Measurements from ENCODE around the gene C1orf167. TPM values are rescaled to one million over a fixed set of nuclear protein-coding genes. Genes with fewer than 3 reads are reported as not detected.

The C1orf167 gene, protein sequence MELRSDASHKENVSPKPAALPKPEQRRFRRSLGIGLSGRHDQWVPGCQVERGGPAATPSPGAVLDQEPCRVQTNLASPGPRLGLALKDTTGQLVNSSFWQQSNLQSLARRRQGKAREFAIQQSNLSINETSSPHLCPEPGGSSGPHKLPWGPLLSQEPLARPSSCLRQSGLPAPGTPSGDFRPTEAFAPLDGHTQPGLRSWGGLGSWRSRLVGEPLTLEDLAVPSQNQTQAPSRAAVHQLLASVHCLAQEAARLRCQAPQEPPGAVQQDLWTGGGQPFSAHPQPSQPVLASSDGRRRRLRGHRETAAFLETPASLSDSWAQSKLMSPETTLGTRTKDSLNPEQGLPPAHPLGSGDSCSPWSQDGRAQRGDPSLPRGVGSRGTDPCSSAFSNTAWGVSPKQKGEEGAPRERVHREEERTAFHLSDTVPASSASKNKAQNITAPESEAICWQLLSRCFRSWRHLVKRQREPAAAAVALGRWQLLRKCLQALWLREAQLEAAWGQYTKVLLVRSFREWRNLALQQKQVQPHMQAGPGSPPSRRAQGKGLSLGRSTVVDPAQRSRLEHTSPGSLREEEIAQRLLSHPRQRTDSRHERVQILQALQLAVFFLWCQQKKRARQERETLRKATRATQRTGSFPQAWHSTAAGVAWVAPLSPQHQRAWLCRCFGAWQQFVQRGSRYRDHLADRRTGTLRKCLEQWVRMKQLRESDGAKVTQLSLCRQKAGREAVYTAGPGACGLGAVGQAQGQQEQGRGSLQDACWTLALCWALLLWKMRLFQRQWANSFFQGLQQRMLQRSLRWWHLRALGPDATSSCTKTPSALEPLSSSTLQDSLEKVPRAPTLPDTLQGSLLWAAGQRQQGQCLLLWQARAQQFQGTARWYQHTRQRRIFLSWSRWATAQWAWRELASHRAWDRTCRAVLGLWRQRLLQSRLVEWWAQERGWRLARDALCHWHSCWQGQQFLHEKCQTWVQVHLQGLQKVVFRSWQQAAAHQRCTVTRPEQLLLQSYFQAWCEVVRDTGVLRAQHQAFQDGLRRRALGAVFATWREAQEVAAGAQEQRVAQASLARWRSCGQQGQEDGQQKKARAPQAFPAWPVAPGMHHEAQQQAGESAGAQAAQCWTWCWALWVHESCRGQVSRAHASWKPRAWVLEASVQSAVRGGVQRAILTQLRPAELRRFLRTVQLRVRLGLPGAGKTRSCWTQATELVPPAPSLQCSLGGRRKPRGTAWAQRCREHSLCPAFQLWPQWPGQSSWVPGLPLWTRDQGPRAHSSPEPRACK (N-terminal part only)
- polyA plus RNA-seq (ENCODE audit: insufficient read length), result 12.1 TPM

DNA sequence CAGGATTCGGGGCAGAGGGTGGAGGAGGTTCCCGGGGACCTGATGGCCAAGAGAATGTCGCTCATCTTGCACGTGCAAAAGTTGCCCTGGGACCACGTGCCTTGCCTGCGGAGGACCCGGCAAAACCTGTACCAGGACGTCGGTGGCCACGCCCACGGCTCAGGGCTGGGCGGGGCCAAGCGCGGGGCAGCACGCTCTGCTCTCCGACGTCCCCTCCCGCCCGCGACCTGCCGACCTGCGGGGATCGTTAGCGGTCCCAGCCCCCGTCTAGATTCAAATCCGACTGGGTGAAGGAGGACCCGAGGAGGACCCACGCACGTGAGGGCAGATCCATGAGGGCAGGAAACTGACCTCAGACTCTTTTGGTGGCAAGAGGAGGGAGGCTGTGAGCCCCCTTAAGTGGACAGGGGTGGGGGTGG is at the start of gene C1orf167:
Gene C1orf167, plus strand, starts transcription at position 206 of the 419 bp plus-strand sequence. CDS start 2,208 bp downstream, outside the sequence.
- DNase-seq (ENCODE audit: low read depth), result no peak

DNA sequence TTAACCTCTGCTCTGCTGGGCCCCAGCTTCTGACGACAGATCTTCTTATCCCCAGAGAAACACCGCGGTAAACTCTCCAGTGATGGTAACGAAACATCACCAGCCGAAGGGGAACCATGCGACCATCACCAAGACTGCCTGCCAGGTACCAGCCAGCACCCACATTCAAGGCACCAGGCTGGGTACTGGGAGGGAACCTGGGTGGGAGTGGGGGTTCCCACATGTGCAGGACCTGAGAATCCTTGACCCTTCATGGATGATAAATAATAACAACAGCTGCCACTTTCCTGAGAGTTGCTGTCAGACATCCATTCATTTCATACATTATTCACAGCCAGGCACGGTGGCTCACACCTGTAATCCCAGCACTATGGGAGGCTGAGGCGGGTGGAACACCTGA is 49.7 kb upstream of the C1orf167 start:
- DNase-seq (ENCODE audit: low read depth), result no peak

DNA sequence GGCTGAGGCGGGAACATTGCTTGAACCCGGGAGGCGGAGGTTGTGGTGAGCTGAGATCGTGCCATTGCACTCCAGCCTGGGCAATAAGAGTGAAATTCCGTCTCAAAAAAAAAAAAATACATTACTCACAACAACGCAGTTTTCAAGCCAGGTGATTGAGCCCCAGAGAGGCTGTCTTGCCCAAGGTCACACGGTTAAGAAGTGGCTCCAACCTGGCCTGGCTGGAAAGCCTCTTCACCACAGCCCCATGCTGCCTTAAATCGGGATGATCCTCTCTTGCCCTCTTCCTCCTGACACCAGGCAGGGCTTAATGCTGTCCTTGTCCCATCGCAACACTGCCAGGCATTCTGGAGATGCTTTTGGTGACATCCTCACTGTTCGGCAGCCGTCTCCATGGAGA is 48.9 kb upstream of the C1orf167 start:
- no peak for DNase-seq (ENCODE audit: low read depth)

DNA sequence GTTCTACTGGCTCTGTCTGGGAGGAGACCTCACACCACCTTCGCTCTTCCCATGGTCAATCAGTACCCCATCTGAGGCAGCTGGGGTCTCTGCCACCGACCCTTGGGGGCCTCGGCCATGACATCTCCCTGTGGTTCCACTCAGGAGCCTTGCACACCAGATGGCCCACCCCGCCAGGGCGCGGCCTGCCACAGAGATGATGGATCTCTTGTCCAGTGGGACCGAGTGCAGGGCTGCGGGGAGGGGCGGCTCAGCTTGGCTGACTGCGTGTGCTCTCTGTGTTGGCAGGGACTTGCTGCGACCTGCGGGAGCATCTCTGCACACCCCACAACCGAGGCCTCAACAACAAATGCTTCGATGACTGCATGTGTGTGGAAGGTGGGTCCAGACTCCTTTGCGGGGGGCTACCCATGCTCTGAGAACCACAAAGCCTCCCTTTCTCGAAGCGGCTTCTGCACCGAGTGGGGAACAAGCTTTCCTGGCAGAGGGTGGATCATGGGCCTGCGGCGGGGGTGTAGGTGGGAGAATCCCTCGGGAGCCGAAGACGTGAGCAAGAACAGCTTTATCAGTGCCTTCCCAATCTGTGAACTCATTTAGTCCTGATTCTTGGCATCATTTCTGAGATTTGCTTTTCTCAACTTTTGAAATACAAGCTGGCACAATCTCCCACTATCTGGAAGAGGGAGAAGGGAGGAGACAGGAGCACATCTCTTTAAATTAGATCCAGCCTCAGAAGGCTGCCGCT is 47.0 kb upstream of the C1orf167 start:
- no peak for DNase-seq (ENCODE audit: low read depth)

DNA sequence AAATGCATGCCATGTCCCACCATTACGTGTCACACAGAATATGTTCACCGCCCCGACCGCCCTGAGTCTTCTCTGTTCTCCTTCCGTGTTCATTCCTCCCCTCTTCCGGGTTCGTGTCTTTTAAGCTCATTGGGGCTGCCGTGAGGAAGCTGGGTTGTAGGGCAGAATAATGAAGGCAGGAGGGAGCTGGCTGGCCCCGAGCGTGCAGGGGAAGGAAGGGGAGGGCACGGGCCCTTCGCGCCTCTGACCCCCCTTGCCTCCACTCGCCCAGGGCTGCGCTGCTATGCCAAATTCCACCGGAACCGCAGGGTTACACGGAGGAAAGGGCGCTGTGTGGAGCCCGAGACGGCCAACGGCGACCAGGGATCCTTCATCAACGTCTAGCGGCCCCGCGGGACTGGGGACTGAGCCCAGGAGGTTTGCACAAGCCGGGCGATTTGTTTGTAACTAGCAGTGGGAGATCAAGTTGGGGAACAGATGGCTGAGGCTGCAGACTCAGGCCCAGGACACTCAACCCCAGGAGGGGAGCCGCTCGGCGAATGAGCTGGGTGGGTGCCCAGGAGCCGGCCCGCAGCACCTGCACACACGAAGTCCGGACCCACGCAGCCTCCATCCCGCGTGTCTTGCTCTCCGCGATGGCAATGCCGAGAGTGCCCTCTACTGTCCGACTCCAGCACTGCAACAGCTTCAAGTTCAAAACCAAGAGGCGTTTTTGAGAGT is 42.5 kb upstream of the C1orf167 start:
- DNase-seq (ENCODE audit: low read depth), result no peak

DNA sequence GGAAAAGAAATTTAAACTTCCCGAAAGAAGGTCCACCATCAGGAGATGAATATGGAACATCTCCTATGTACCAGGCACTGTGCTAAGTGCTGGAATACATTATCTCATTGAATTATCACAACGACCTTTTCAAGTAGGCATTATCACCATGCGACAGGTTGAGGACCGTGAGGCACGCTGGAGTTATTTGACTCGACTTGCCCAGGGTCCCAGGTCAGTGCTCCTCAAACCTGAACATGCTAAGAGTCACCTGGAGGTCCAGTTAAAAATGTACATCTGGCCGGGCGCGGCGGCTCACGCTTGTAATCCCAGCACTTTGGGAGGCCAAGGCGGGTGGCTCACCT is 42.0 kb upstream of the C1orf167 start:
- no peak for DNase-seq (ENCODE audit: low read depth)

DNA sequence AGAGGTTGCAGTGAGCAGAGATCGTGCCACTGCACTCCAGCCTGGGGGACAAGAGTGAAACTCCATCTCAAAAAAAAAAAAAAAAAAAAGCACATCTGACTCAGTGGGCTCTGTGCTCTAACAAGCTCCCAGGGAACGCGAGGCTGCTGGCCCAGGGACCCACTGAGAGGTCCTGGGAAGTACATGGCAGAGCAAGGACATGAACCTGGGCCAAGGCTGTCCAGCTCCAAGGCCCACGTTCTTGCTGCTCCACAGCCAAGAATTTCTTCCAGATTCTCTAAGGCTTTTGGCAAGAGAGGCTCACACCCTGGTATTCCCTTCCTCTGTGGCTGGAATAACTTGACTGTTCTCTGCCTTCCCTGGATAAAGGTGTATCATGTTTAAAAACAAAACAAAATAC is 41.5 kb upstream of the C1orf167 start:
- DNase-seq (ENCODE audit: low read depth), result no peak

DNA sequence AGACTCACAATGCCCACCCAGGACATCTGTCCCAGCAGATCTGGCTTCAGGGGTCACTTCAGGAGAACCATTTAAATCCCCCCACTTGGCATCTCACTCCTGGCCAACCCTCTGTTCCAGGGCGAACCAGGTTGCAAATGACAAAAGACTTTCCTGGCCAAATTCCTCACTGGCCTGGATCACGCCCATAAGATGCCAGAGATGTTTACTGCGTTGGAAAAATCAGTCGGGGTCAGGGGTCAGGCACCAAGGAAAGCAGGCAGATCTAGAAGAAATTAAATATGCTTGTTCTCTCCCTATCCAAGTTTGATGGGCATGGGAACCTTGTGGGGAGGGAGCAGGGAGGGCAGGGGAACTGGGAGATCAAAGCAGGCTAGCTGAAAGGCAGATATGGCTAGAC is 40.7 kb upstream of the C1orf167 start:
- no peak for DNase-seq (ENCODE audit: low read depth)

DNA sequence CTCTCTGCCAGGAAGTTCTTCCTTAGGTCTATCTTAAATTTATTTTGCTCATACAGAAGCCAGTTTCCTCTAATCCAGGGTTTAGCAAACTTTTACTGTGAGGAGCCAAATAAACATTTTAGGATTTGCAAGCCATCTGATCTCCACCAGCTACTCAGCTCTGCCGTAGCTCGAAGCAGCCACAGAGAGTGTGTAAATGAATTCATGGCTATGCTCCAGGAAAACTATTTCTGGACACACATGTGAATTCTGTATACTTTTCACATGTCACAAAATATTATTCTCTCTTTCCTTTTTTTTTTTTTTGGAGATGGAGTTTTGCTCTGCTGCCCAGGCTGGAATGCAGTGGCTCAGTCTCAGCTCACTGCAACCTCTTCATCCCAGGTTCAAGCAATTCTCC is 39.5 kb upstream of the C1orf167 start:
- DNase-seq (ENCODE audit: low read depth), result no peak

DNA sequence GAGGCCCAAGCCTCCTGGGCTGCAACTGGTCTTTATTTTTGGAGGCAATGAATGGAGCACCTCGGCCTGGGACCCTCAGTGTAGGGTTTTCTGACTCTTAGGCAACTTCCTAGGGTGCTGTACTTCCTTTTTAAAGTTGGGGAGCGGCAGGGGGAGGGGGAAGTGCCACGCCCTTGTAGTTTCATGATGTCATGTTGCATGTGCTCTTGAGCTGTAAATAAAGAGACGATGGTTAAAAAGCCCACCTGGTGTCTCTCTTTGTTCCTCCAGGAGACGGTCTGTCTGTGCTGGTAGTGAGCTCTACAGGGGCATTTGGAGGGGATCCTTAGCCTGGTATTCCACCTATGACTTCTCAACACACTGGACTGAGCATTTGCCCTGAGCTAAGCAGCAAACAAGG is 36.4 kb upstream of the C1orf167 start:
- no peak for DNase-seq (ENCODE audit: low read depth)

DNA sequence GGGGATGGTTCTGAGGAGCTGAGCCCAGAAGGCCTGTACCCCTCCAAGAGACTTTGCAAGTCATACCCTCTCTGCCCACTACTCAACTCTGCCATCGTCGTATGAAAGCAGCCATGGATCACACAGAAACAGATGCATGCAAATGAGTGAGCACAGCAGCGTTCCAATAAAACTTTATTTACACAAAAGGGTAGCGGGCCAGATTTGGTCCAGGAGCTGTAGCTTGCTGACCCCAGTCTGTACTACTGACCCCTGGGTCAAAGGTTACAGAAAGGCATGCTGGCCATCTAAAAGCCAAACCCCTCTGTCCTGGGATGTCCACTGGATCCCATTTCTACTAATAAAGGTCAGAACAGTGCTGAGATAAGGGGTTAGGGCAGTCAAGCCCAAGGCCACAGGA is 34.9 kb upstream of the C1orf167 start:
- DNase-seq (ENCODE audit: low read depth), result no peak

DNA sequence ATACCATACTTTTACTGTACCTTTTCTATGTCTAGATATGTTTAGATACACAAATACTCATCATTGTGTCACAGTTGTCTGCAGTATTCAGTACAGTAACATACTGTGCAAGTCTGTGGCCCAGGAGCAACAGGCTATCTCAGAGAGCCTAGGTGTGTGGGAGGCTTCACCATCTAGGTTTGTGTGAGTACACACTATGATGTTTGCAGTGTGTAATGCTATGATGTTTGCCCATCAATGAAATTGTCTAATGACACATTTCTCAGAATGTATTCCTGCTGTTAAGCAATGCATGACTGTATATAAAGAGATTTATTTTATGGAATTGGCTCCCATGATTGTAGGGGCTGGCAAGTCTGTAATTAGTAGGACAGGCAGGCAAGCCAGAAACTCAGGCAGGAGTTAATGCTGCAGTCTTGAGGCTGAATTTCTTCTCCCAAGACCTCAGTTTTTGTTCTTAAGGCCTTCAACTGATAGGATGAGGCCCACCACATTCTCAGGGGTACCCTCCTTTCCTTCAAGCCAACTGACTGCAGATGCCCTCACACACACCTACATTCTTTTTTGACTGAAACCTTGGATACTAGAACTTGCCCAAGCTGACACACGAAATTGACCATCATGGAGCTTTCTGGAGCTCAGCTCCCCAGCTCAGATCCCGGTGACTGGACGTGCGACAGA is 33.7 kb upstream of the C1orf167 start:
- no peak for DNase-seq (ENCODE audit: low read depth)

DNA sequence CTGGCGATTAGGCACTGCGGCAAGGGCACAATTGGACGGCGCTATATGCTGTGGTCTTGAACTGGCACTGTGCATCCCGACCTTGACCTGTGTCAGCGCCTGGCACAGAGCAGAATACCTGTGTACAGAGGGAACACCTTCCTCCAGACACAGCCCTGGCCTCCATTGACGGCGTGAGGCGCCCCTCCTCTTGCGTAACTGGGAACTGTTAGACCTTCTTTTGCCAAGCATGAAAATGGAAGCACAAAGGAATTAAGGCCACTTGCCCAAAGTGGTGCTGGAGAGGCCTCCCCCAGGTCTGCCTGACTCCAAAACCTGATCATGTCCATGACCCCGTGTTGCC is 32.9 kb upstream of the C1orf167 start:
- no peak for DNase-seq (ENCODE audit: low read depth)

DNA sequence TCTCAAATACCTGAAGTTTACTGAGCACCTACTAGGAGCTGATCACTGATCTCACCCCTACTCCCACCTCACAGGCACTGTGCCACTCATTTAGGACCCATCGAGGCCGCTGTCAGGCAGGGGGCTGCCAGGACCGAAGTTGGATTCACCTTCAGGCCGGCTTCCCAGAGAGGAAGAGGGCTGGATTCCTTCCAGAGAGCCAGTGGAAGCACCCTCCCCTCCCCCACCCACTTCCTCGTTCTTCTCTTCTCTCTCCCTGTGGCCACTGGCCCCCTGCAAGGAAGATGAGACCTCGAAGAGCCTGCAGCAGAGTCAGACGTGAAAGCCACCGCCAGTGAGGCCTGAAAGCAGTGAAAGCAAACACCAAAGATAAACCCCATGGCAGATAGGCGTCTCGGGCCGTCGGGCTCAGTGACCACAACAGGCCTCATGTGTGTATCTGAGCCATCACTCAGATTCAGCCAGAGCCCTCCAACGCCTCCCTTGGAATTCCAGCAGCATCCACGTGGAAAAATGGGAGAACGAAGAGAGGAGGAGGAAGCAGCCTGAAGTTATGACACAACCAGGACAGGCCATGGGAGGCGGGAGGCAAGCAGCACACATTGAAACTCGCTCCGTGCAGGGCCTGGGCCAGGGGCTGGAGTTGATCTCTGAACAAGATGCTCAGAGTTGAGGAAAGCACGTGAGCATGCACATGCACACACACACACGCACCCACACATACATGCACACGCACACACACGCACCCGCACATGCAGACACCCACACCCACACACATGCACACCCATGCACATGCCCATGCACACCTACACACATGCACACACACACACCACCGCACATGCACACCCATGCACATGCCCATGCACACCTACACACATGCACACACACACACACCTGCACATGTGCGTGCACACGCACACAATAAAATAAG is 32.2 kb upstream of the C1orf167 start:
- DNase-seq (ENCODE audit: low read depth), result no peak

DNA sequence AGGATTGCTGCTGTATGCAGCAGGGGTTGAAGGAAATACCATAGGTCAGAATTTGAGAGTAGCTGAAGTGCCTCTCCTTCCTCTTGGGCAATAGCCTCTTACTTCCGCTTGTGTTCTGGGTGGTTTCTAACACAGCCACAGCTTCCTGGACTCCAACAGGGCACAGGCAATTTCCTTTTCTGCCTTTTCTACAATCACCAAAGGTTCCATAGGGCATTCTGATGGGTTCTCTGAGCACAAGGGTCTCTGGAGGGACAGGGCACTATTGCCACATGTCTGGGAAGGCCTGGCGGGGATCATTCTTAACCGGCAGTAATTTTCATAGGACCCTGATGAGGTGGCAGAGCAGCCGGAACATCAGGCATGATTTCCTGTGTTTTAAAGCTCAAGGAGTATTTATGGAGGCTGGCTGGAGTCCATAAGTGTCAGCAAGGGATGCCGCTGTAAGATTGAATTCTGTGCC is 31.5 kb upstream of the C1orf167 start:
- DNase-seq (ENCODE audit: low read depth), result no peak

DNA sequence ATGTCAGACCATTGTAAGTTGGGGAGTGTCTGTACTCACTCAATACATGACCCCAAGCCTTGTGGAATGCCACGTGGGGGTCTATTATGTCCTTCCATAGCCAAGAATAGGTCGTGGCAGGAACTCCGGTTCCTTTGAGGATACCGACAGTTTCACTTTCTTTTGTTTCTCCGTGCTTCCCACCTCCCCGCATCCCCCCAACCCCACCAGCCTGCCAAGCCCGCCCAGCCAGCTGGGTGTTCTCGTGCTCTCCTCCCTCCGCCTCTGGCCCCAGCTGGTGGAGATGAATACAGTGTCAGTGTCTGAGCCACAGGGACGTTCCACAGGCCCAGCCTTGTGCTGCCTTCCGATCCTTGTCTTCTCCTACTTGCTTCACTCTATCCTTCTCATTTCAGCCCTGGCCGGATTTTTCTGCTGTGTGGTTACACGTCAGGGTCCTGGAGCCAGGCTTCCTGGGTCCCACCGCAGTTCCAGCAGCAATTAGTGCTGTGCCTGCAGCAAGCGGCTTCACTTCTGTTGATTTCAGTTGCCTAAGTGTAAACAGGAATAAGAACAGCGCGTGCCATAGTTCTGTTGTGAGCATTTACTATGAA is 30.2 kb upstream of the C1orf167 start:
- DNase-seq (ENCODE audit: low read depth), result peak; percentile 62

DNA sequence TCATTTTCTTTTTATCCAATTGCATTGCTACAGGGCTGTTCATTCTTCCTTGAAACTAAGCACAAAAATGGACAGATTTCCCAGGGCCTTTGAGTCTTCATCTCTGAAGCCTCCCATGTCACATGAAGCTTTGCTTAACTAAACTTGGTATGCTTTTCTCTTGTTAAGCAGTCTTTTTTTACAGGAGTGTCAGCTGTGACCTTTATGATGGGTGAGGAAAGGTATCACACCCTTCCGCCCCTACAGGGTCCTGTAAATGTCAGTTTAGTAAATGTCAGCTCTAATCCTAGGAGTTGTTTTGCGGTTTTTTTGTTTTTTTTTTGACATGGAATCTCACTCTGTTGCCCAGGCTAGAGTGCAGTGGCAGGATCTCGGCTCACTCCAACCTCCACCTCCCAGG is 28.7 kb upstream of the C1orf167 start:
- DNase-seq (ENCODE audit: low read depth), result no peak

DNA sequence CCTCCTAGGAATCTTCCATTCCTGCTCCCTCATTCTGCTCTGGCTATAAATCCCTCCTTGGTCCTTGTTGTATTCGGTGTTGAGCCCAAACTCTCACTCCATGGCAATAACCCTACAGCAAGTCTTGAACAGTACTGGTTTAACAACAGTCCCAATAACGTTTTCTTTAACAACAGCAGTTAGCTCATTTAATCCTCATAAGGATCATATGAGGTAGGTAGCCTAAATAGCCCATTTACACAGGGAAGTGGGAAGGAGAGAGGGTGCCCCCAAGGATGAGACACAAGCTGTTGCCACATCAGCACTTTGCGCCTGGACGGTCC is 26.5 kb upstream of the C1orf167 start:
- DNase-seq (ENCODE audit: low read depth), result no peak
